Measurements from ENCODE around the gene GKN2. TPM values are rescaled to one million over a fixed set of nuclear protein-coding genes. Genes with fewer than 3 reads are reported as not detected.

Gene GKN2
- total RNA-seq, 3 donors from 2014 or later = not detected

DNA sequence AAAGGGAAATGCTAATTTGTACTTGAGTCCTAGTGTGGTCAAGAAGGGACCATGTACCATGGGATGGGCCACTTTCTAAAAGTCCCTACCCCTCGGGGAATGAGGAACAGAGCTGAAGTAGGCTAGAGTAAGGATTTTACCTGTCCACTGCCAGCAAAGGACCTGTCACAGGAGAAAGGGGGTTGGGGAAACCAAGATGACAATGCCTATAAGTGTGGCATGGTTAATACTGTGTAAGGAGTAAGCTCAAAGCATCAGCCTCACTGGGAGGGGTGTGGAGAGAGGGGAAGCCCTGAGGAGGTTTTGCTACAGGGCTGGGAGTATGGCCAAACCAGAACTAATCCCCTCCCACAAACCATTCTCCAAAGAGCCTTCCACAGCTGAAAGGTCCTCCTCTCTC, 15.8 kb downstream of the GKN2 start:
- no peak for DNase-seq
- TF ChIP-seq, protein P1, sequence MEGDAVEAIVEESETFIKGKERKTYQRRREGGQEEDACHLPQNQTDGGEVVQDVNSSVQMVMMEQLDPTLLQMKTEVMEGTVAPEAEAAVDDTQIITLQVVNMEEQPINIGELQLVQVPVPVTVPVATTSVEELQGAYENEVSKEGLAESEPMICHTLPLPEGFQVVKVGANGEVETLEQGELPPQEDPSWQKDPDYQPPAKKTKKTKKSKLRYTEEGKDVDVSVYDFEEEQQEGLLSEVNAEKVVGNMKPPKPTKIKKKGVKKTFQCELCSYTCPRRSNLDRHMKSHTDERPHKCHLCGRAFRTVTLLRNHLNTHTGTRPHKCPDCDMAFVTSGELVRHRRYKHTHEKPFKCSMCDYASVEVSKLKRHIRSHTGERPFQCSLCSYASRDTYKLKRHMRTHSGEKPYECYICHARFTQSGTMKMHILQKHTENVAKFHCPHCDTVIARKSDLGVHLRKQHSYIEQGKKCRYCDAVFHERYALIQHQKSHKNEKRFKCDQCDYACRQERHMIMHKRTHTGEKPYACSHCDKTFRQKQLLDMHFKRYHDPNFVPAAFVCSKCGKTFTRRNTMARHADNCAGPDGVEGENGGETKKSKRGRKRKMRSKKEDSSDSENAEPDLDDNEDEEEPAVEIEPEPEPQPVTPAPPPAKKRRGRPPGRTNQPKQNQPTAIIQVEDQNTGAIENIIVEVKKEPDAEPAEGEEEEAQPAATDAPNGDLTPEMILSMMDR (IDR thresholded peaks at IDR 0.05) = no peak
- no peaks in the 10 kb centered on the region for H3K9me3 ChIP-seq
- intact Hi-C loops (cut with DNase I, micrococcal nuclease) = no loop called here
- no peaks in the 10 kb centered on the region for H3K36me3 ChIP-seq (ENCODE audit: low read depth)
- no peak for ATAC-seq
- H3K4me3 ChIP-seq = no peak overlapping the region
- H3K4me1 ChIP-seq (ENCODE audit: low read depth) = no peaks in the 10 kb centered on the region

DNA sequence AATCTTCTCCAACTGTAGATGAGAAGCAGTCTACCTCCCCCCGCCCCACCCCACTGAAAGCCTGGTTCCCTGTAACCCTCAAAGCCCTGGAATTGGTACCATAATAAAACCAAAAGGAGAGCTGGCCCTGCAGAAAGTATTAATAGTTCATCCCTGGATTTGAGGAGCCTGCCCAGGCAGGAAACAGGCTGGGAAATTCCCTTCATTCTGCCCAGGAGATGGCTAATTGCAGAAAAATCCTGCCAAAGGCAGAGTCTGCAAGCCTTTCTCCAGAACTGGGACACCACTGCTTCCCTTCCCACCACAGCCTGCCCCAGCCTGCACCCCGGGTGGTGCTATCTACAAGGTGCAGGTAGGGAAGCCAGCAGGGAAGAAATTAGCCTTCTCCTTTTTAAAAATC, 16.3 kb downstream of the GKN2 start:
- TF ChIP-seq, protein P1 (IDR thresholded peaks at IDR 0.05) = no peak
- ATAC-seq = no peak
- intact Hi-C loops (cut with DNase I, micrococcal nuclease) = no loop called here

DNA sequence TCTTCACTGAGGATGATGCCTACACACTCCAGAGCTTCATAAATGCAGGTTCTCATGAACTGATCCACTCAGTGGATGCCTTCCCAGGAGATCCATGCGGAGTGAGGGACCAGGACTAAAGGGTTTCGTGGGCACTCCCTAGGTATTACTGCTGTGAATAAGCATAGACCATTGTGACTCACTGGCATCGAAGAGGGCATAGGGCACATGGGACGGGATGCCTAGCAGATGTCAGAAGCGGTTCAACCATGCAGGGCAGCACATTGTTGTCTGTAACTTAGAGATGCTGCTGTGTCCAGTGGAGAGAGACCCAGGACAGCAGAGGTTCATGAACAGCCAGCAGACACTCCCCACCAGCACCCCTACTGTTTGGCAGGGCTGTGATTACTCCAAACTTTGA, 17.2 kb downstream of the GKN2 start:
- H3K4me3 ChIP-seq = no peak overlapping the region
- H3K9me3 ChIP-seq = no peaks in the 10 kb centered on the region
- intact Hi-C loops (cut with DNase I, micrococcal nuclease) = no loop called here
- H3K36me3 ChIP-seq (ENCODE audit: low read depth) = no peaks in the 10 kb centered on the region
- DNase-seq (no peak), ATAC-seq (no peak)
- no peaks in the 10 kb centered on the region for H3K4me1 ChIP-seq (ENCODE audit: low read depth)
- TF ChIP-seq, protein P1 (IDR thresholded peaks at IDR 0.05) = no peak

More for the DNA sequence above, 16.3 kb downstream of the GKN2 start:
- DNase-seq = no peak
- Histone ChIP-seq H3K4me3 (no peak overlapping the region), H3K36me3 (ENCODE audit: low read depth) (no peaks in the 10 kb centered on the region), H3K9me3 (no peaks in the 10 kb centered on the region), H3K4me1 (ENCODE audit: low read depth) (no peaks in the 10 kb centered on the region)

DNA sequence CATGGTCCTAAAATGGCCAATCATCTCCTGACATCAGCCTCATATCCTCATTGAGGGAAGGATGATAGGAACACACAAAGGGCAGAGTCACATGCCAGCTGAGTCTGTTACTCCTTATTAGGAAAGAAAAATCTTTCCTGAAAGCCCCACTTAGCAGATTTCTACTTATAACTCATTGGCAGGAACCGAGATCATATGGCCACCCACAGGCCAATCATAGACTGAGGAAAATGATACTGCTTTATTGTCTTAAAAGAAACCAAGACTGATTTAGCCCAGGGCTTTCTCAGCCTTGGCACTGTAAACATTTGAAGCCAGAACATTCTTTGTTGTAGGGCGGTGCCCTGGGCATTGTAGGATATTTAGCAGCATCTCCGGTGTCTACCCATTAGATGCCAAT, 18.7 kb downstream of the GKN2 start:
- no peaks in the 10 kb centered on the region for H3K4me1 ChIP-seq (ENCODE audit: low read depth)
- intact Hi-C loops (cut with DNase I, micrococcal nuclease) = no loop called here
- H3K9me3 ChIP-seq = no peaks in the 10 kb centered on the region
- H3K4me3 ChIP-seq = no peak overlapping the region
- H3K36me3 ChIP-seq (ENCODE audit: low read depth) = no peaks in the 10 kb centered on the region
- no peak for ATAC-seq
- TF ChIP-seq, protein P1 (IDR thresholded peaks at IDR 0.05) = no peak
- no peak for DNase-seq

DNA sequence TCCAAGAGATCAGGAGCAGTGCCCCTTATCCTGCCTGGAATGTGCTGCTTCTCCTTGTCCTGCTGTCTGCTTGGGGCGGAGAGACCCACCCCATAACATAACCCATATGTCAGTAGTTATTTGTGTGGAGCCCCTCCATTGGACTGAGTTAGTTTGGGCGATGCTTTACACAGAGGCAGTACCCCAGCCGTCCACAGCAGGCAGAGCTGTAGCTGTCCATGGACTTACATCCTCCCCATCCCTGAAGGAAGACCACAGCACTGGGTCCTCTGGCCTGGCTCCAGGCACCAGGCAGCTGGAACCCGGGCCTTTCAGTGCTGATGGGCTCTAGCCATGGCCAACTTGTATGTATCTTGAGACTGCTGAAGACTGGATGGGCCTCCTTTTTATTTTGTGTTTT, 20.3 kb downstream of the GKN2 start:
- Histone ChIP-seq H3K9me3 (no peaks in the 10 kb centered on the region), H3K4me3 (no peak overlapping the region), H3K36me3 (ENCODE audit: low read depth) (no peaks in the 10 kb centered on the region), H3K4me1 (ENCODE audit: low read depth) (no peaks in the 10 kb centered on the region)
- ATAC-seq (no peak), DNase-seq (no peak)
- intact Hi-C loops (cut with DNase I, micrococcal nuclease) = no loop called here
- TF ChIP-seq, protein P1 (IDR thresholded peaks at IDR 0.05) = no peak

DNA sequence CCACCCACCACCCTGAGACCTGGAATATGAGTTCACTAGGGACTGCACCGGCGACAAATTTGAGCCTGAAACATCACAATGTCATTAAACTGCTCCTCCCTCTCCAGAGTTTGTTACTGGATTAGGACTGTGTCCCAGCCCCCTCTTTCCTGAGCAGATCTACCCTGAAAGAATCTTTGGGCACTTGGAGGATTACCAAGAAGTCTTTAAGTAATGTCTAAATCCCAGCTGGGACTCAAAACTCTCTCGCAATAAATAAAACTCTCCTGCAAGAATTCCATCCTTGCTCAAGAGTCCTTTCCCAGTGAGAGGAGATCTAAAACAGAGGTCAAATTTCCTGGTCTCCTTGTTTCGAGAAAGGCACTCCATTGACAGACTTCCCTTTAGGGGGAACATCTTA, 20.9 kb downstream of the GKN2 start:
- H3K4me1 ChIP-seq (ENCODE audit: low read depth) = no peaks in the 10 kb centered on the region
- no peak overlapping the region for H3K4me3 ChIP-seq
- ATAC-seq = no peak
- TF ChIP-seq, protein P1 (IDR thresholded peaks at IDR 0.05) = no peak
- DNase-seq = no peak
- H3K36me3 ChIP-seq (ENCODE audit: low read depth) = no peaks in the 10 kb centered on the region
- H3K9me3 ChIP-seq = no peaks in the 10 kb centered on the region
- intact Hi-C loops (cut with DNase I, micrococcal nuclease) = no loop called here

All from mucosa of descending colon (tissue), 3 donors.